ENCODE measurements around the gene KRT80. TPM values are rescaled to one million over a fixed set of nuclear protein-coding genes. Genes with fewer than 3 reads are reported as not detected.

The KRT80 gene
- total RNA-seq, 1 donor from 2014 or later = not detected

GRCh38 chr12:52169886-52170285, 21.9 kb downstream of the KRT80 start:
- DNase-seq (ENCODE audit: missing footprints) (no peak), ATAC-seq (no peak)
- intact Hi-C loops (cut with DNase I) = no loop called here

- intact Hi-C loops (cut with DNase I) = no loop called here
- ATAC-seq = peak; percentile 74
- DNase-seq (ENCODE audit: missing footprints) = peak; percentile 39
Observed at GRCh38 chr12:52168019-52168717, 23.6 kb downstream of the KRT80 start.

GRCh38 chr12:52167526-52167925, 24.3 kb downstream of the KRT80 start:
- DNase-seq (ENCODE audit: missing footprints) (no peak), ATAC-seq (no peak)
- intact Hi-C loops (cut with DNase I) = no loop called here

GRCh38 chr12:52166672-52167071, 25.1 kb downstream of the KRT80 start:
- DNase-seq (ENCODE audit: missing footprints) = no peak
- intact Hi-C loops (cut with DNase I) = no loop called here
- ATAC-seq = no peak

- intact Hi-C loops (cut with DNase I) = no loop called here
- peak; percentile 51 for DNase-seq (ENCODE audit: missing footprints)
Observed at GRCh38 chr12:52165096-52165855, 26.5 kb downstream of the KRT80 start.

GRCh38 chr12:52164624-52165023, 27.2 kb downstream of the KRT80 start:
- DNase-seq (ENCODE audit: missing footprints) (peak; percentile 4), ATAC-seq (no peak)
- intact Hi-C loops (cut with DNase I) = no loop called here

More at GRCh38 chr12:52165096-52165855, 26.5 kb downstream of the KRT80 start:
- ATAC-seq = no peak

GRCh38 chr12:52162981-52163380, 28.8 kb downstream of the KRT80 start:
- intact Hi-C loops (cut with DNase I) = no loop called here
- DNase-seq (ENCODE audit: missing footprints) = no peak
- ATAC-seq = no peak

- intact Hi-C loops (cut with DNase I) = no loop called here
- ATAC-seq (no peak), DNase-seq (ENCODE audit: missing footprints) (no peak)
Observed at GRCh38 chr12:52160200-52160599, 31.6 kb downstream of the KRT80 start.

GRCh38 chr12:52157566-52158150, 34.2 kb downstream of the KRT80 start:
- intact Hi-C loops (cut with DNase I) = loop anchor here (2.0 to 10.0 kb wide), 2 partner anchors 721 to 827 kb away; no protein-coding TSS in a partner anchor
- no peak for DNase-seq (ENCODE audit: missing footprints)
- no peak for ATAC-seq

- intact Hi-C loops (cut with DNase I) = loop anchor here (1.0 to 10.0 kb wide), 3 partner anchors 170 to 828 kb away; no protein-coding TSS in a partner anchor
- DNase-seq (ENCODE audit: missing footprints) (peak; percentile 82), ATAC-seq (peak; percentile 62)
Observed at GRCh38 chr12:52156757-52157565, 34.9 kb downstream of the KRT80 start.

- DNase-seq (ENCODE audit: missing footprints) (no peak), ATAC-seq (no peak)
- intact Hi-C loops (cut with DNase I) = loop anchor here (1.0 to 10.0 kb wide), 3 partner anchors 171 to 828 kb away; no protein-coding TSS in a partner anchor
Observed at GRCh38 chr12:52156311-52156710, 35.5 kb downstream of the KRT80 start.

- intact Hi-C loops (cut with DNase I) = loop anchor here (10.0 kb wide), 1 partner anchor 830 kb away; no protein-coding TSS in a partner anchor
- ATAC-seq (no peak), DNase-seq (ENCODE audit: missing footprints) (no peak)
Observed at GRCh38 chr12:52155048-52155868, 36.6 kb downstream of the KRT80 start.

GRCh38 chr12:52152905-52153317, 38.9 kb downstream of the KRT80 start:
- intact Hi-C loops (cut with DNase I) = loop anchor here (10.0 kb wide), 1 partner anchor 832 kb away; no protein-coding TSS in a partner anchor
- ATAC-seq = no peak
- DNase-seq (ENCODE audit: missing footprints) = no peak

- ATAC-seq (peak; percentile 66), DNase-seq (ENCODE audit: missing footprints) (peak; percentile 89)
- intact Hi-C loops (cut with DNase I) = loop anchor here (10.0 kb wide), 1 partner anchor 833 kb away; no protein-coding TSS in a partner anchor
Observed at GRCh38 chr12:52151837-52152783, 39.7 kb downstream of the KRT80 start.

GRCh38 chr12:52151153-52151836, 40.5 kb downstream of the KRT80 start:
- ATAC-seq (no peak), DNase-seq (ENCODE audit: missing footprints) (no peak)
- intact Hi-C loops (cut with DNase I) = loop anchor here (10.0 kb wide), 1 partner anchor 834 kb away; no protein-coding TSS in a partner anchor

- intact Hi-C loops (cut with DNase I) = loop anchor here (10.0 kb wide), 1 partner anchor 835 kb away; no protein-coding TSS in a partner anchor
- DNase-seq (ENCODE audit: missing footprints) (no peak), ATAC-seq (no peak)
Observed at GRCh38 chr12:52149651-52150241, 42.1 kb downstream of the KRT80 start.
